Stimulated activated CD8-positive, alpha-beta memory T cell treated with anti-CD3 and anti-CD28 coated beads, Interleukin-12 subunit alpha, Interleukin-12 subunit beta, amount 100 ng/mL, for 24 hours (primary cell): ENCODE data around the gene CEP68.
"Not testable (repeated sequence)": the region's sequence is repeated elsewhere in the genome, so short reads cannot be mapped to it uniquely, and the experiment has no call there.

ENCODE experiments used
- DNase-seq: peaks from one replicate; pipeline ENCODE4 v3.0.0-alpha.2; 2020; ENCODE audit errors: extremely low read depth

CEP68 gene

DNA sequence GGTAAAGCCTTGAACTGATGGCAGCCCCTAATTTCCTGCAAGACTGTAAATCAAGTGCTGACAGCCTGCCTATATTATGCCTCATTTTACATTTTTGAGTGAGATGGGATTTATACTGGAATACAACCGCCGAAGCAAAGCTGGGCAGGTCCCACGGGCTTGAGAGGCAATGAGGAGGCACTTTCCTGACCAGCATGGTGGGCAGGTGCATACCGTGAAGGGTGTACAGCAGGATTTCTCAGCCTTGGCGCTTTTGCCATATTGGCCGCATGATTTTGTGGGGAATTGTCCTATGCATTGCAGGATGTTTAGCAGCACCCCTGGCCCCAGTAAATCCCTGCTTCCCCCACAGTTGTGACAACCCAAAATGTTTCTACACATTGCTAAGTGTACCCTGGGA, 22.8 kb downstream of the CEP68 start:
- no peak for DNase-seq

DNA sequence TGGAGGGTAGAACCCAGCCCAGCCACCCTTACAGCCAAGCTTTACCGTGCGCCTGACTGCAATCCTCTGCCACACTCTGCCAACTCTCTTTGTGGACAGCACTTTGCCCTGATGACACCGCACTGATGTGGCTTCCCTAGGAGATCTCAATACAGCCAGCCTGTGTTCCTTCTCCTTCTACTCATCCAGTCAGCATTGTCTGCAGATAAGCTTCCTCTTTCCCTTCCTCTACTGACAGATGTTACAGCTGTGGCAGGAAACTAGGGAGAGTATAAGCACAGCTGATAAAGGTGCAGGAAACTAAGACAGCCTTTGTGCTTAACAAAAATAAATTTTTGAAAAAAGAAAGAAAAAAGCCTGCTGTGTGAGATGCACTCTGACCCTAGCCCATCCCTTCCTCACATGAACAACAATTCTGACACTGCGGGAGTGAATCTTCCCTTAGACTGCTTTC, 25.0 kb downstream of the CEP68 start:
- no peak for DNase-seq

DNA sequence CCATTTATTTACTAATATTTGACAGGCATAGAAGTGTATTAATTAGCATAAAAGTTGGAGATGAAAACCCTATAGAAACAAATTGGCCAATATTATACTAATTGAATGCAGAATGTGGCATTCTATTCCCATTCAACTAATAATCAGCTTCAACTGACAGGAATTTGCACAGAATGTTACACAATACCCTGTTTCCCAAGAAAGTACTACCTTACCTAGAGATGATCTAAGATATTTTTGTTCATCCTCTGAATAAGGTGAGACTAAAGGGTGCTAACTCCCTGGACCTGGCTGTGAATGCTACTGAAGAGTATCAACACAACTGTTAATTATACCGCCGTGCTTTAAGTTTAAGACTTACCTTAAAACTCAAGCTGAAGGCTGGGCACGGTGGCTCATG, 28.9 kb downstream of the CEP68 start:
- DNase-seq, result no peak

DNA sequence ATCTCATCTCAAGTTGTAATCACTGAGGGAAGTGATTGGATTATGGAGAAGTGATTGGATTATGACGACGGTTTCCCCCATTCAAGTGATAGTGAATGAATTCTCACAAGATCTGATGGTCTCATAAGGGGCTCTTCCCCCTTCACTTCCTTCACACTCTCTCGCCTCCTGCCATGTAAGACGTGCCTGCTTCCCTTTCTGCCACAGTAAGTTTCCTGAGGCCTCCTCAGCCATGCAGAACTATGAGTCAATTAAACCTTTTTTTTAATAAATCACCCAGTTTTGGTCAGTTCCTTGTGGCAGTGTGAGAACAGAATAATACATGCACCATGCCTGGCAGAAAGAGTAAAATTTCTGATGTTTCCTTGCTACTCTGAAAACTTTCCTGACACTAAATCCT, 36.6 kb downstream of the CEP68 start:
- DNase-seq, result no peak

DNA sequence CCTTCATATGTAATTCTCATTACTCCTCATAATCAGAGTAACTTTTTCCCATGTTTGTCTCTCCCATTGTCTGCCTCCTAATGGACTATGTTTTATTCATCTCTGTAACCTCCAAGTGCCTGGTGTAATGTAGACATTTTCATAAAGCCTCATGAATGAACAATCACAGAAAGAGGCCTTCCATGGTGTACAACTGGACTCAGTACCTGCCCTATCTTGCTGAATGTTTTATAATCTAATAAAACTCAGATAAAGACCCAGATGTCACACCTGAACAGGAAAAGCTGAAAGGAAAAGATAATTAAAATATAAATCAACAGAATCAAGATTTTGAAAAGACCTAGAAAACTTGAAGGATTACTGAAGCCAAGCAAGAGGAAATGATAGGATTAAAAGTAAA, 37.0 kb downstream of the CEP68 start:
- DNase-seq, result no peak

DNA sequence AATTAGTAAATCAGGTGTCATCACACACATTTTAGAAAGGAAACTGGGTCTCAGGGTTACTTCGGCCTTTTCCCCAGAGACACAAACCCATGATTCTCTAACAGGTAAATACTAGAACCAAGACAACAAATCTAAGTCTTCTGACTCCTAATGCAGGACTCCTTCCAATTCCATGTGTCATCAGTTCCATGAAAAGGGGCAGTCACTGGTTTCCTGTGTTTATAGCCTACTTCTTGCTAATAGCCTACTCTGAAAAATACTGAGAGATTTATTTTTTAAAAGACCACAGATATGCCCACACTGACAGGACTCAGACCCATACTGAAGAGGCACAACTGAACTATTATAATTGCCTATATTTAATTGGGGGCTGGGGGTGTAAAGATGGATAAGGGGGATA, 40.7 kb downstream of the CEP68 start:
- DNase-seq, result no peak

DNA sequence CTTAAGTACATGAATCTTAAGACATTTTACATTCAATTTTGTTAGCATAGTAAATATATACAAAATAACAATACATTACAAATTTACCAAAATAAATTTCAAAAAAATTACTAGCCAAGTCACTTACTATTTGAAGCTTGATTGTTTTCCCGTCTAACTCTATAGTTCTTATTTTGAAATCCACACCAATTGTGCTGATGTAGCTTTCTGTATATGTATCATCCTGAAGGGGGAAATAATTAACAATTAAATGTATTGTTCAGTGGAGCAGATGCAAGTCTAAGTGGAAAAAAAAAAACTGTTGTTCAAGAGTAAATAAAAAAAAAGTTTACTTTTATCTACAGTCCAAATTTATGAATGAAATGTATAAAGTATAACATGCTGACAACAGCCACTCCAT, 41.6 kb downstream of the CEP68 start:
- no peak for DNase-seq

DNA sequence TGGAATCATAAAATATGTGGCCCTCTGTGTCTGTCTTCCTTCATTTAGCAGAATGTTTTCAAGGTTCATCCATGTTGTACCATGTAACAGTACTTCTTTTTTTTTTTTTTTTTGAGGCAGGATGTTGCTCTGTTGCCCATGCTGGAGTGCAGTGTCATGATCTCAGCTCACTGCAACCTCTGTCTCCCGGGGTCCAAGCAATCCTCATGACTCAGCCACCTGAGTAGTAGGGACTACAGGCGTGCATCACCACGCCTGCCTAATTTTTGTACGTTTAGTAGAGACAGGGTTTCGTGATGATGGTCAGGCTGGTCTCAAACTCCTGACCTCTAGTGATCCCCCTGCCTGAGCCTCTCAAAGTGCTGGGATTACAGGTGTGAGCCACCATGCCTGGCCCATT, 42.5 kb downstream of the CEP68 start:
- DNase-seq, result no peak

DNA sequence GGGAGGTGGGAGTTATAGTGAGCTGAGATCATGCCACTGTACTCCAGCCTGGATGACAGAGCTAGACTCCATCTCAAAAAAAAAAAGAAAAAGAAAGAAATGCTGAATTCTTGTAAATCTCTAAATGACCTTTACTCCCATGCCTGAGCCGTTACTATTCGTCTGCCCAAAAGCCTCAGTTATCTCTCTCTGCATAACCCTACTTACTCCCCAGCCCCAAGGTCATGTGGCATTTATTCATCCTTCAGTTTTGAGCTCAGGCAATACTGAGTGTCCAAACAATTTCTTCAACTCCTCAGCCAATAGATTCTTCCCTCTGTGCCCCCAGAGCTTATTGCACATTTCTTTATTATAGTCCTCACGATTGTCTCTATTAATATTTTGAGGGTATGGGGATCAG, 44.9 kb downstream of the CEP68 start:
- no peak for DNase-seq

DNA sequence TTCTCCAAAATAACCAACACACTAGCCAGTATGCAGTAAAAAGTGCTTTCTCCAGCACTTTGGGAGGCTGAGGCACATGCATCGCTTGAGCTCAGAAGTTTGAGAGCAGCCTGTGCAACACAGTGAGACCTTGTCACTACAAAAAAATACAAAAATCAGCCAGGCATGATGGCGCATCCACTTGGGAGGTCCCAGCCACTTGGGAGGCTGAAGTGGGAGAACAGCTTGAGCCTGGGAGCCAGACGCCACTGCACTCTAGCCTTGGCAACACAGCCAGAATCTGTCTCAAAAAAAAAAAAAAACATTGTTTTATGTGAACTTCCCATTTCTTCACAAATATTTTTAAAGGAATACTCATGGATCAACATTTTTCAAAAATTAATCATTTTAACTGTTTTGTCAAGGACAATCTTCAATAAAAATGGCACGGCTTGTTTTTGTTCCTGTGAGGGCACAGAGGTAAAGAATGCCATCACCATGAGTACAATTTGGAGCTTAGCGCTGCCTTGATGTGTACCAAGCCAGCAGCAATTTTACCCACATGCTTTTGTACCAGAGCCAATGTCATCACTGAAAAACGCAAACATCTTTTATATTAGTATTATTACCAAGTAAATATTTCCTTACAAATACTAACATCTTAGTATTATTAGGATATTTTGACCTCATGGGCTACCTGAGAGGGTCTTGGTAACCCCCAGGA, 46.9 kb downstream of the CEP68 start:
- no peak for DNase-seq

DNA sequence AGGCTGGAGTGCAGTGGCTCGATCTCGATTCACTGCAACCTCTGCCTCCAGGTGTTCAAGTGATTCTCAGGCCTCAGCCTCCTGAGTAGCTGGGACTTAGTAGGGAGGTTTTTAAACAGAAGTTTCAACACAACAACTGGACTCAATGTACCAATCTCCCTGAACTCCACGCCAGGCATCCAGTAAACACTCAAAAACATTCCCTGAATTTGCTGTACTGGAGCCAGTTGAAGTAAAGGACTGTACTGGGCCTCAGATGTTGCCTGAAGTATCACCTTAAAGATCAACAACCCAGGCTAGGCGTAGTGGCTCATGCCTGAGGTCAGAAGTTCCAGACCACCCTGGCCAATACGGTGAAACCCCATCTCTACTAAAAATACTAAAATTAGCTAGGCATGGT, 51.3 kb downstream of the CEP68 start:
- no peak for DNase-seq

DNA sequence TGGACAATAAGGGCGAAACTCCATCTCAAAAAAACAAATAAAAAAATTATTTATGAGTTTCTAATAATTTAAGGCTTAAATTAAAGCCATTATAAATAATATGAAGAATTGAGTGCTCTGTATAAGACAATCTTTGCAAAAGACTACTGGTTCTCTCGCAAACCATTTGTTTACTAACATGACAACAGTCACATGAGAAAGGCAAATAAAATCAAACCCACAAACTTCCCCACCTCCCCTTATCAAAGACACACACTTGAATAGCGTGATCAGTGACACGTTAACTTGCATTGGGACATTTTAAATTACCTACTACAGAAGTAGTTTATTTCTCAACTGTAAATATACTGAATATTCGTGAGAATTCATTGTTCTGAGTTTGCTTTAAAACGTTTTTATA, 52.6 kb downstream of the CEP68 start:
- no peak for DNase-seq

DNA sequence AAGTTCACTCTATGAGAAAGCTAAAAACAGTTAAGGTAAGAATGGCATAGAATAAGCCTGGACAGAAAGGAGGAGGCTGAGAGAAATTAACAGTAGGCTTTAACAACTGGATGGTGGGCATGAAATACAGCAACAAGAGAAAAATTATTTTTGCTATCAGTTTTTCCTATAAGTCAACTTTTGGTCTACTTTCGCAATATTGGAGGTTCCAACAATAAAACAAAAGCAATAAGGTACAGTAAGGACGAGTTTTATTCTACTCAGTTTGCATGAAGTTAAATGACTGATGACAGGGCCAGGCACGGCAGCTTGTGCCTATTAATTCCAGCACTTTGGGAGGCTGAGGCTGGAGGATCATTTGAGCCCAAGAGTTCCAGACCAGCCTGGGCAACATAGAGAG, 56.4 kb downstream of the CEP68 start:
- no peak for DNase-seq

DNA sequence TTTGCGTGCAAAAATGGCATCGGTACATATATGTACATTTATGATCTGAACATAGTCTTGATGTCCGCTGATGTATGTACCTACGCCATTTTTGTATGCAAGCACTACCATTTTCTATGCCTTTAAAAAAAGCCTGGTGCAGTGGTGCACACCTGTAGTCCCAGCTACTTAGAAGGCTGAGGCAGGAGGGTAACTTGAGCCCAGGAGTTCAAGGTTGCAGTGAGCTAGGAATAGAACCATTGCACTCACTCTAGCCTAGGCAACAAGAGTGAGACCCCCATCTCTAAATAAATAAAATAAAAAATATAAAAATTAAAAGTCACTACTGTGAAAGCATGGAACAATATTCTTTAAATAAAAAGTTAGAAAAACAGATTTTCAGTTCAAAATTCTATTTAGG, 57.0 kb downstream of the CEP68 start:
- no peak for DNase-seq

DNA sequence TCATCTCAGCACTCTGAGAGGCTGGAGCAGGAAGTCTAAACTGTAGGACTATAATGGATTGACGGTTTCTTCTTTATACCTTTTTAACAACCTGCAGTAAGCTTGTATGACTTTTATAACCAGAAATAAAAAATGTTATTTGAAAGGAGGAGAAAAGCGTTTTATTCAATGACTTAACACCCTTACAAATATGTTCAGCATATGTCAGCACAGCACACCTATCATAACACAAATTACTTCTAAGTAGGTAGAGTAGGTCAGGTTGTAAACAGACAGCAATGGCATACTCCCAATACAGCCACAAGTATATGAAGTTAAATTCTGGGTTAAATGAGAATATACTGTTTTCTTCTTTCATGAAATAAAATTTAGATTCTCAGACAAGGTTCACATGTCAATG, 57.6 kb downstream of the CEP68 start:
- DNase-seq, result no peak

DNA sequence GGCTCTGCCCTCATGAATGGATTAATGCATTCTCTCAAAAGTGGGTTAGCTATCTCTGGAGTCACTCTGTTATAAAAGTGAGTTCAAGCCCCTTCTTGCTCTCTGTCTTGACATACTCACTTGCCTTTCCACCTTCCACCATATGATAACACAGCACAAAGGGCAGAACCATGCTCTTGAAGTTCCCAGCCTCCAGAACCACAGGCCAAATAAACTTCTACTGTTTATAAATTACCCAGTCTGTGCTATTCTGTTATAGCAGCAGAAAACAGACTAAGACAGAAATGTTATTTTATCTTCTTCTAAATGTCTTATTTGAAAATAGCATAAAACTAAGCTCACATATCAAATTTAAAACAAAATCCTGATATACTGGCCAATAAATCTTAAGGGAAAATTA, 58.7 kb downstream of the CEP68 start:
- no peak for DNase-seq

DNA sequence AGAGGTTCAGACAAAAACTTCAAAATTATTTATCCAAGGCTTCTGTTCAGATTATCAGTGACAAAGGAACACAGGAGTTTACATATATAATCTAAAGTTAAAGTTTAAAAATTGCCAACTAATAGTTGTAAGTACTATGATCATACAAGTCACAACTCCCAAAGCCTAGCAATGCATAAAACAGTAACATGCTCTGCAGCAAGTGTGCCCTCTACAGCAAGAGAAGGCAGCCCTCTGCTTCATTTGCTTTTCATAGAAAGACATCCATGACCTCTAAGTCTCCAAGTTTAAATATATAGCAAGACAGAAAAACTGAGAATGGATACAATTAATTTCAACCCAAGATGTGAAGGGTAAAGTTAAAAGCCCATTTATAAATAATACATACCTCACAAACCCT, 60.4 kb downstream of the CEP68 start:
- no peak for DNase-seq

DNA sequence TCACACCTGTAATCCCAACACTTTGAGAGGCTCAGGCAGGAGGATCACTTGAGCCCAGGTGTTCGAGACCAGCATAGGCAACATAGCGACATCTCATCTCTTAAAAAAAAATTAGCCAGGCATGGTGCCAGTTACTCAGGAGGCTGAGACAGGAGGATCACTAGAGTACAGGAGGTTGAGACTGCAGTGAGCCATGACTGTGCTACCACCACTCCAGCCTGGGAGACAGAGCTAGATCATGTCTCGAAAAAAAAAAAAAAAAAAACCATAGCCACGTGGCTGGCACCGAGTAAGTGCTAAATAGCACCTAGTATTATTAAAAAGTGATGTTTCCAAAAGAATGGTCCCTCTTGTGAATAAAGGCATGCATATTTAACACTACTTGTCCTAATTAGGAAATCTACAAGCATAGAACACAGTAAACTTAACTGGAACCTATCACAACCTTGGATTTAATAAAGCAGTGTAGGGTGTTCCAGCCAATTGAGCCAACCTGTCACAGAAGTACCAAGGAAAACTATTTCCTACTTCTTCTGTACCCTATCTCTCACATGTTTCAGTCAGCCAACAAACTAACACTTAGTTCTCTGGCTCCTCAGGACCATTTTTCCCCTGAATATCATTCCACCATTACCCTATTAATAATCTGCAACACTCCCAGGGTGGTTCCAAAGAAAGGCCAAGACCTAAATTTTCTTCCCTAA, 64.9 kb downstream of the CEP68 start:
- DNase-seq, result no peak

DNA sequence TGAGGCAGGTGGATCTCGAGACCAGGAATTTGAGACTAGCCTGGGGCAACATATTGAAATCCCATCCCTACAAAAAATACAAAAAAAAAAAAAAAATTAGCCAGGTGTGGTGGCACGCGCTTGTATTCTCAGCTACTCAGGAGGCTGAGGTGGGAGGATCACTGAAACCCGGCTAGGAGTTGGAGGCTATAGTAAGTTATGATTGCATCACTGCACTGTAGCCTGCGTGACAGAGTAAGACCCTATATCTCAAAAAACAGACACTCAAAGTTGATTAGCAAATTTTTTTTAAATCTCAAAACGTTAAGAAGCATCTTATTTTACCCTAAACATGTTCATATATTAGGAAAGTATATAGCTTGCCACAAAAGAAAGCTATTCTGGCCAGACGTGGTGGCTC, 66.1 kb downstream of the CEP68 start:
- DNase-seq, result no peak

DNA sequence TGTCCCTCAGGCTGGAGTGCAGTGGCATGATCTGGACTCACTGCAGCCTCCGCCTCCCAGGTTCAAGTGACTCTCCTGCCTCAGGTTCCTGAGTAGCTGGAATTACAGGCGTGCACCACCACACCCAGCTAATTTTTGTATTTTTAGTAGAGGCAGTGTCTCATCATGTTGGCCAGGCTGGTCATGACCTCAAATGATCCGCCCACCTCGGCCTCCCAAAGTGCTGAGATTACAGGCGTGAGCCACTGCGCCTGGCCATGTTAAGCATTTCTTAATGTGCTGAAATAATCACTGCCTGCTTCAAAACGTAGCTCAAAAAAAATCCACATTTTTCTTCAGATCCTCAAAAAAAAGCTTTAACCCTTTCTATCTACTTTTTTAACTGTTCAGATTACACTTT, 69.2 kb downstream of the CEP68 start:
- DNase-seq, result not testable (repeated sequence)

DNA sequence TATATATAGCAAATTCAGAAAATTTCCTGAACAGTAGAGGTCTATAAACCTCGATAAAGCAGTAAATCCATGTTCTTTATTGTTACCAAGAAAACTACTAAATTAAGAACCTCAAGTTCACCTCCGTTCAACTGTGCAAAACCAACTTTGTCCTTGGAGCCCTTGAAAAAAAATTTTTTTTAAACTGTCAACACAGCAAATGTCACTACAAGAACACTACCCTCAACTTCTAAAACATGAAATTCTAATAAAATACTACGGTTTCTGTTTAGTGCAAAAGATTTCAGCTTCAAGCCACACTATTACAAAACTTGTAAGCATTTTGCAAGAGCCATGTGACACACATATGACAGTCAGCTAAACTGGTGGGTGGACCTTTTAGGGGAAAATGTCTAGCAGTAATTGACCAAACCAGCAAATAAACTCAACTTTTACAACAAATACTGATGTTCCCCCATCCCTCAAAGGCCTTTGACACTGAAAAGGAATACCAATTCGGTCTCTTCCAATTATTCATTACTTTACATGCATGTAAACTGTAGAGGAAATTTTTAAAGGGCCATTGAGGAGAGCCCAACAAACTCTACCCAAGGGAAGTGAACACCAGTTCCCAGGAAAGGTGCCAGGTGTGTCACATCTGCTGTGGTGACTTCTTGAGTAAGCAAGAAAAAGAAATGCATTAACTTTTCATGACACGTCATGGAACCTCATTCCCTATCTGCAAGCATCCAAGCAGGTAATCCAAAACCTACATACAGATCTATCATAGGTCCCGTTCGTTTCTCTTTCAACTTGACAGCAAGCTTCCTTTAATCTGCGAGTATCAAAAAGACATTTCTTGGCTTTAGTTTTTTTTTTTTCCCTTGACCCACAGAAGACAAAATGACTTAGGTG, 72.3 kb downstream of the CEP68 start:
- DNase-seq, result no peak

DNA sequence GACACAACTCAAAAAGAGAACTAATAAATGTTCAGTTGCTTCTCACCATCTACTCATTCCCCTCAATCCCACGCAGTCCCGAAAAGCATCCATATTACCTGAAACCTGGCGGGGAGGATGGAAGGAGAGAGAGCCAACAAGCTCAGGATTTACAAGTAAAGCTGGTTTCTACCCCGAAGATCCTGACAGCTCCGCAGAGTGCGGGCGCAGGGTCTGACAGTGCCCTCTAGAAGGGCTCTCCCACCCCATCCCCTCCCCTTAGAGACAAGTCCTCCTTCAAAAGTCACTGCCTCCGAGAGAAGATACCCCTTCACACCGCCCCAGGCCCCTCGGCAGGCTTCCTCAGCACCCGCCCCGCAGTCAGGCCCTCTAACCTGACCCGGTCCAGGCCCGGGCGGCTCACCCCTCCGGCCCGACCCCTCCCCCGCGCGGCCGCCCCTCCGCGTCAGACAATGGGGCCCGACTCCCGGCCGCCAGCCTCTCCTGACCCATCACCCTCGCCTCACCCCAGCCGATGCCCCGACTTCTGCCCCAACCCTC, 73.1 kb downstream of the CEP68 start:
- DNase-seq, result peak; percentile 3
